ENCODE data around the gene TRIM47. TPM values are rescaled to one million over a fixed set of nuclear protein-coding genes. Genes with fewer than 3 reads are reported as not detected.

The TRIM47 gene
- total and polyA plus RNA-seq, 2 of the 13 experiments (the other 11 are each of a cell fraction or from before 2014, with no cell fraction given) = 33.5 to 82.0 TPM

GRCh38 chr17:75876190-75876937, 2.0 kb downstream of the TRIM47 start (continued):
- TF ChIP-seq TIGD3 (CRISPR knock-in tag; IDR thresholded peaks at IDR 0.05; ENCODE audit: borderline replicate concordance) (no peak; the same call in 1 of the 2 replicates), LCORL (IDR thresholded peaks at IDR 0.05) (no peak), LCORL (CRISPR knock-in tag; IDR thresholded peaks at IDR 0.05) (peak; percentile 100), SMARCC2 (IDR thresholded peaks at IDR 0.05) (no peak), ZNF333 (CRISPR knock-in tag; IDR thresholded peaks at IDR 0.05; ENCODE audit: borderline replicate concordance) (0 out of 2 replicates have a peak, but pooled peaks have one; percentile 68), MTF2 (CRISPR knock-in tag; IDR thresholded peaks at IDR 0.05; ENCODE audit: borderline replicate concordance) (no peak), ESRRA (CRISPR knock-in tag; IDR thresholded peaks at IDR 0.05; ENCODE audit: low read depth) (peak; percentile 100), NR2F1 (CRISPR knock-in tag; IDR thresholded peaks at IDR 0.05) (peak in 1 of 2 experiments; percentile 70; a peak in 3 of 4 replicates), FOXO1 (CRISPR knock-in tag; IDR thresholded peaks at IDR 0.05) (peak; percentile 96), SIX1 (CRISPR knock-in tag; IDR thresholded peaks at IDR 0.05; ENCODE audit: borderline replicate concordance) (peak; percentile 43; the same call in 1 of the 2 replicates), SOX13 (IDR thresholded peaks at IDR 0.05) (peak; percentile 59; the same call in 1 of the 2 replicates), SOX13 (CRISPR knock-in tag; conservative IDR thresholded peaks at IDR 0.05 in 1 of 2, IDR thresholded peaks at IDR 0.05 in 1 of 2) (peak; percentile 42 to 92; a peak in 2 of 4 replicates), TP53 (CRISPR knock-in tag; conservative IDR thresholded peaks at IDR 0.05) (peak; percentile 52; the same call in 1 of the 2 replicates), FOSL2 (CRISPR knock-in tag; IDR thresholded peaks at IDR 0.05) (peak; percentile 75), RAD21 (CRISPR knock-in tag; IDR thresholded peaks at IDR 0.05) (peak; percentile 77; the same call in 1 of the 2 replicates)
- TF ChIP-seq, protein P1, sequence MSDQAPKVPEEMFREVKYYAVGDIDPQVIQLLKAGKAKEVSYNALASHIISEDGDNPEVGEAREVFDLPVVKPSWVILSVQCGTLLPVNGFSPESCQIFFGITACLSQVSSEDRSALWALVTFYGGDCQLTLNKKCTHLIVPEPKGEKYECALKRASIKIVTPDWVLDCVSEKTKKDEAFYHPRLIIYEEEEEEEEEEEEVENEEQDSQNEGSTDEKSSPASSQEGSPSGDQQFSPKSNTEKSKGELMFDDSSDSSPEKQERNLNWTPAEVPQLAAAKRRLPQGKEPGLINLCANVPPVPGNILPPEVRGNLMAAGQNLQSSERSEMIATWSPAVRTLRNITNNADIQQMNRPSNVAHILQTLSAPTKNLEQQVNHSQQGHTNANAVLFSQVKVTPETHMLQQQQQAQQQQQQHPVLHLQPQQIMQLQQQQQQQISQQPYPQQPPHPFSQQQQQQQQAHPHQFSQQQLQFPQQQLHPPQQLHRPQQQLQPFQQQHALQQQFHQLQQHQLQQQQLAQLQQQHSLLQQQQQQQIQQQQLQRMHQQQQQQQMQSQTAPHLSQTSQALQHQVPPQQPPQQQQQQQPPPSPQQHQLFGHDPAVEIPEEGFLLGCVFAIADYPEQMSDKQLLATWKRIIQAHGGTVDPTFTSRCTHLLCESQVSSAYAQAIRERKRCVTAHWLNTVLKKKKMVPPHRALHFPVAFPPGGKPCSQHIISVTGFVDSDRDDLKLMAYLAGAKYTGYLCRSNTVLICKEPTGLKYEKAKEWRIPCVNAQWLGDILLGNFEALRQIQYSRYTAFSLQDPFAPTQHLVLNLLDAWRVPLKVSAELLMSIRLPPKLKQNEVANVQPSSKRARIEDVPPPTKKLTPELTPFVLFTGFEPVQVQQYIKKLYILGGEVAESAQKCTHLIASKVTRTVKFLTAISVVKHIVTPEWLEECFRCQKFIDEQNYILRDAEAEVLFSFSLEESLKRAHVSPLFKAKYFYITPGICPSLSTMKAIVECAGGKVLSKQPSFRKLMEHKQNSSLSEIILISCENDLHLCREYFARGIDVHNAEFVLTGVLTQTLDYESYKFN (CRISPR knock-in tag; conservative IDR thresholded peaks at IDR 0.05) = peak; percentile 98
- TF ChIP-seq, protein P2, sequence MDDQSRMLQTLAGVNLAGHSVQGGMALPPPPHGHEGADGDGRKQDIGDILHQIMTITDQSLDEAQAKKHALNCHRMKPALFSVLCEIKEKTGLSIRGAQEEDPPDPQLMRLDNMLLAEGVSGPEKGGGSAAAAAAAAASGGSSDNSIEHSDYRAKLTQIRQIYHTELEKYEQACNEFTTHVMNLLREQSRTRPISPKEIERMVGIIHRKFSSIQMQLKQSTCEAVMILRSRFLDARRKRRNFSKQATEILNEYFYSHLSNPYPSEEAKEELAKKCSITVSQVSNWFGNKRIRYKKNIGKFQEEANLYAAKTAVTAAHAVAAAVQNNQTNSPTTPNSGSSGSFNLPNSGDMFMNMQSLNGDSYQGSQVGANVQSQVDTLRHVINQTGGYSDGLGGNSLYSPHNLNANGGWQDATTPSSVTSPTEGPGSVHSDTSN (CRISPR knock-in tag; IDR thresholded peaks at IDR 0.05; ENCODE audit: borderline replicate concordance) = no peak
- TF ChIP-seq, protein P3, sequence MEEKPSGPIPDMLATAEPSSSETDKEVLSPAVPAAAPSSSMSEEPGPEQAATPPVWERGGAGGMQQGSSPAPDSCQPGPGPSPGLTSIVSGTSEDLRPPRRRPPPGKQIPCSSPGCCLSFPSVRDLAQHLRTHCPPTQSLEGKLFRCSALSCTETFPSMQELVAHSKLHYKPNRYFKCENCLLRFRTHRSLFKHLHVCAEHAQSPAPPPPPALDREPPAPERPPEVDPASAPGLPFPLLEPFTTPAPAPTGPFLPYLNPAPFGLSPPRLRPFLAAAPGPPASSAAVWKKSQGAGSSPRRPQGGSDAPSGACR (CRISPR knock-in tag; IDR thresholded peaks at IDR 0.05) = peak; percentile 98
- TF ChIP-seq, protein P4, sequence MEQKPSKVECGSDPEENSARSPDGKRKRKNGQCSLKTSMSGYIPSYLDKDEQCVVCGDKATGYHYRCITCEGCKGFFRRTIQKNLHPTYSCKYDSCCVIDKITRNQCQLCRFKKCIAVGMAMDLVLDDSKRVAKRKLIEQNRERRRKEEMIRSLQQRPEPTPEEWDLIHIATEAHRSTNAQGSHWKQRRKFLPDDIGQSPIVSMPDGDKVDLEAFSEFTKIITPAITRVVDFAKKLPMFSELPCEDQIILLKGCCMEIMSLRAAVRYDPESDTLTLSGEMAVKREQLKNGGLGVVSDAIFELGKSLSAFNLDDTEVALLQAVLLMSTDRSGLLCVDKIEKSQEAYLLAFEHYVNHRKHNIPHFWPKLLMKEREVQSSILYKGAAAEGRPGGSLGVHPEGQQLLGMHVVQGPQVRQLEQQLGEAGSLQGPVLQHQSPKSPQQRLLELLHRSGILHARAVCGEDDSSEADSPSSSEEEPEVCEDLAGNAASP (CRISPR knock-in tag; IDR thresholded peaks at IDR 0.05; ENCODE audit: borderline replicate concordance) = peak; percentile 85
- TF ChIP-seq, protein P5, sequence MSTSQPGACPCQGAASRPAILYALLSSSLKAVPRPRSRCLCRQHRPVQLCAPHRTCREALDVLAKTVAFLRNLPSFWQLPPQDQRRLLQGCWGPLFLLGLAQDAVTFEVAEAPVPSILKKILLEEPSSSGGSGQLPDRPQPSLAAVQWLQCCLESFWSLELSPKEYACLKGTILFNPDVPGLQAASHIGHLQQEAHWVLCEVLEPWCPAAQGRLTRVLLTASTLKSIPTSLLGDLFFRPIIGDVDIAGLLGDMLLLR (CRISPR knock-in tag; IDR thresholded peaks at IDR 0.05) = peak; percentile 83

All from HepG2 (cell line).